ENCODE results near the gene ZNF333.
"Not testable (repeated sequence)": the region's sequence is repeated elsewhere in the genome, so short reads cannot be mapped to it uniquely, and the experiment has no call there.

ZNF333 gene

DNA sequence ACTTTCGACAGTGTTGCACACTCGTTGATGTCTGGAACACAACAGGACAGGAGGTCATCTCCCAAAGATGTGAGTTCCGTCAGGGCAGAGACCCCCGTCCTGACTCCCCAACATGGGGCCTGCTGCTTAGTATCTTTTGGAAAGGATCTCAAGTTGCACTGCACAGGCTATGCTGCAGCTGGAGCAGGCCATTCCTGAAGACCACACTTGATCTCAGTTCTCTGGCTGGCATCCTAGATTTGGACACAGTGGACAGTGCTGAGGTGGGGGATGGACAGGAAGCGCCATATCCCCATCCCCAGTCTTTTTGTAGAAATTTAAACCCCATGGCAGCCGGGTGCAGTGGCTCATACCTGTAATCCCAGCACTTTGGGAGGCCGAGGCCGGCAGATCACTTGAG, 82.6 kb downstream of the ZNF333 start:
- peaks cover 59% of the 10 kb centered on the region for H3K36me3 ChIP-seq

DNA sequence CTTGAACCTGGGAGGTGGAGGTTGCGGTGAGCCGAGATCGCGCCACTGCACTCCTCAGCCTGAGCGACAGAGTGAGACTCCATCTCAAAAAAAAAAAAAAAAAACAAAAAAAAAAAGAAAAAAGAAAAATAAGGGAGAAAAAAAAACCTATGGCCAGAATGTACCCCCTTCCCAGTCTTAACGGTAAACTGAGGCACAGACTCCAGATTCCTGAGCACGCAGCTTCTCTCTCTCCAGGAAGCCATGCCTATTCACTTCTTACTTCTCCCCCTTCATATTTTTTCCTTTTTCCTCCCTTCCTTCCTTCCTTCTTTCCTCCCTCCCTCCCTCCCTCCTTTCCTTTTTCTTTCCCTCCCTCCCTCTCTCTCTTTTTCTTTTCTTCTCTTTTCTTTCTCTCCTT, 83.1 kb downstream of the ZNF333 start:
- H3K4me1 ChIP-seq (ENCODE audit: control insufficient read depth in 1 of 2, insufficient read depth in 1 of 2, low read depth in 1 of 2, low read length in 1 of 2): peaks cover 15 to 23% of the 10 kb centered on the region in 2 experiments
- no peak overlapping the region for H3K27ac ChIP-seq
- H3K36me3 ChIP-seq: peaks cover 53% of the 10 kb centered on the region
- TF ChIP-seq CTCF (IDR thresholded peaks at IDR 0.05): no peak
- peaks cover 5% of the 10 kb centered on the region for H3K27me3 ChIP-seq
- no peak overlapping the region for H3K4me3 ChIP-seq (ENCODE audit: low read depth in 1 of 2, low read length in 1 of 2)
- H3K9me3 ChIP-seq: no peaks in the 10 kb centered on the region

More for the DNA sequence above, 82.6 kb downstream of the ZNF333 start:
- Histone ChIP-seq H3K4me1 (ENCODE audit: control insufficient read depth in 1 of 2, insufficient read depth in 1 of 2, low read depth in 1 of 2, low read length in 1 of 2) (peaks cover 15 to 23% of the 10 kb centered on the region in 2 experiments), H3K27me3 (peaks cover 5% of the 10 kb centered on the region), H3K9me3 (no peaks in the 10 kb centered on the region), H3K4me3 (ENCODE audit: low read depth in 1 of 2, low read length in 1 of 2) (no peak overlapping the region), H3K27ac (no peak overlapping the region)
- TF ChIP-seq CTCF (IDR thresholded peaks at IDR 0.05): no peak

DNA sequence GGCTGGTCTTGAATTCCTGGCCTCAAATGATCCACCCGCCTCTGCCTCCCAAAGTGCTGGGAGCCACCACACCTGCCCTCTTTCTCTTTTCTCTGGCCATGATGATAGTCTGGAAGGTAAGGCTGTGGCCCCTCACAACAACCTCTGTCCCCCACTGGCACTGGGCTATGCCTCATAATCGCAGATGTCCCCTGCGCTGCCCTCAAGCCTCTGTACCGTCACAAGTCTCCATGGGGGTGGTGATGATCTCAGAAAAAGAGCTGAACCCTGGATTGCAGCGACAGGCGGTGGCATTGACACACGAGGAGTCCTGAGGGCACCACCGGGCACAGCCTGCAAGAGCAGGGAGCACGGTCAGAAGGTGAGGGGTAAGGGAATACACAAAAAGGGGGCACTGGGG, 83.9 kb downstream of the ZNF333 start:
- not testable (repeated sequence) for H3K9me3 ChIP-seq; H3K27me3 ChIP-seq; H3K27ac ChIP-seq; H3K4me3 ChIP-seq (ENCODE audit: low read depth in 1 of 2, low read length in 1 of 2)
- H3K4me1 ChIP-seq (ENCODE audit: control insufficient read depth in 1 of 2, insufficient read depth in 1 of 2, low read depth in 1 of 2, low read length in 1 of 2): peaks cover 15 to 23% of the 10 kb centered on the region in 2 experiments
- peaks cover 46% of the 10 kb centered on the region for H3K36me3 ChIP-seq

- Histone ChIP-seq H3K4me3 (ENCODE audit: low read depth in 1 of 2, low read length in 1 of 2) (no peak overlapping the region), H3K27me3 (peaks cover 5% of the 10 kb centered on the region), H3K27ac (no peak overlapping the region), H3K4me1 (ENCODE audit: control insufficient read depth in 1 of 2, insufficient read depth in 1 of 2, low read depth in 1 of 2, low read length in 1 of 2) (peaks cover 15 to 23% of the 10 kb centered on the region in 2 experiments), H3K9me3 (no peaks in the 10 kb centered on the region), H3K36me3 (peaks cover 39% of the 10 kb centered on the region)
- no peak for TF ChIP-seq CTCF (IDR thresholded peaks at IDR 0.05)
Observed at GRCh38 chr19:14774373-14774772, 84.5 kb downstream of the ZNF333 start.

- not testable (repeated sequence) for H3K9me3 ChIP-seq, H3K27me3 ChIP-seq
- Histone ChIP-seq H3K4me1 (ENCODE audit: control insufficient read depth in 1 of 2, insufficient read depth in 1 of 2, low read depth in 1 of 2, low read length in 1 of 2) (peaks cover 15 to 23% of the 10 kb centered on the region in 2 experiments), H3K27ac (peak overlapping the region; percentile 81), H3K4me3 (ENCODE audit: low read depth in 1 of 2, low read length in 1 of 2) (peak overlapping the region; percentile 68 to 97), H3K36me3 (peaks cover 30% of the 10 kb centered on the region)
Observed at GRCh38 chr19:14775326-14775725, 85.5 kb downstream of the ZNF333 start.

DNA sequence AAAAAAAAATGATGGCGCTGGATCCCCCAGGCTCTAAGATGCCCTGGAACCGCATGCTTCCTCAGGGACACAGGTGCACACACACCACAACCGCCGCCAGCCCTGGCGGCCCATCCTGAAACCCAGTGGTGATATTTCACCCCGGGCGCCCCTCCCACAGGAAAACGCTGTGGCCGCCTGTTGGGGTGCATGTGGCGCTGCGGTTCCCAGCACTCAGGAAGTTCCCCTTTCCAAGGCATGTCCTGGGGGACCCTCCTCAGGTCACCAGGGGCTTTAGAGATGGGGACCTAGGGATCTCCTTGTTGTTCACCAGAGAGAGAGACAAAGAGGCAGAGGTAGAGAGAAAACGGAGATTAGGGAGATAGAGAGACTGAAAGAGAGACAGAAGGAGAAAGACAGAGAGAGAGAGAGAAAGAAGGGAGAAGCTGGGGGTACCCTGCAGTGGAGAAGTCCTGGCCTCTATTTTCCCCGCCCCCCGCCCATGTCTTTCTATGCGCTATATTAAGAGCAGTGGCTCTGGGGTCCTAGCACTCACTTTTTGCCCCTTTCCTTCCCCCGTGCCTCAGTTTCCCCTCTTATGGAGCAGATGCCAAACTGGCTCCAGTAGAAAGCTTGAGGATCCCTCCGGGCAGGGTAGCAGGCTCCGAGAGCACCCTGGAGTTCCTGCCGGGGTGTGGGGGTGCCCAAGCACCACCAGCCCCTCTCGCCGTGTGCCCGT, 86.2 kb downstream of the ZNF333 start:
- Histone ChIP-seq H3K27me3 (peaks cover 5% of the 10 kb centered on the region), H3K4me1 (ENCODE audit: control insufficient read depth in 1 of 2, insufficient read depth in 1 of 2, low read depth in 1 of 2, low read length in 1 of 2) (peaks cover 15 to 23% of the 10 kb centered on the region in 2 experiments), H3K4me3 (ENCODE audit: low read depth in 1 of 2, low read length in 1 of 2) (peak overlapping the region; percentile 68 to 97), H3K27ac (peak overlapping the region; percentile 81), H3K36me3 (peaks cover 25% of the 10 kb centered on the region), H3K9me3 (no peaks in the 10 kb centered on the region)
- peak; percentile 58 for TF ChIP-seq CTCF (IDR thresholded peaks at IDR 0.05)

- H3K9me3 ChIP-seq; H3K4me3 ChIP-seq (ENCODE audit: low read depth in 1 of 2, low read length in 1 of 2); H3K36me3 ChIP-seq; H3K27me3 ChIP-seq; H3K27ac ChIP-seq: not testable (repeated sequence)
- peaks cover 22 to 25% of the 10 kb centered on the region in 2 experiments for H3K4me1 ChIP-seq (ENCODE audit: control insufficient read depth in 1 of 2, insufficient read depth in 1 of 2, low read depth in 1 of 2, low read length in 1 of 2)
Observed at GRCh38 chr19:14777645-14778044, 87.8 kb downstream of the ZNF333 start.

GRCh38 chr19:14778110-14778845, 88.4 kb downstream of the ZNF333 start, which contains the start of gene ADGRE2:
Gene ADGRE2, minus strand, starts transcription at chr19:14778560. Its CDS starts 1,804 bp downstream, at chr19:14776756.
- peaks cover 28 to 31% of the 10 kb centered on the region in 2 experiments for H3K4me1 ChIP-seq (ENCODE audit: control insufficient read depth in 1 of 2, insufficient read depth in 1 of 2, low read depth in 1 of 2, low read length in 1 of 2)
- H3K4me3 ChIP-seq (ENCODE audit: low read depth in 1 of 2, low read length in 1 of 2); H3K27ac ChIP-seq: not testable (repeated sequence)

More at GRCh38 chr19:14778110-14778845, 88.4 kb downstream of the ZNF333 start, which contains the start of gene ADGRE2:
- H3K9me3 ChIP-seq, H3K36me3 ChIP-seq, H3K27me3 ChIP-seq: not testable (repeated sequence)
